Left renal cortex interstitium (tissue), 4 donors: ENCODE data around the gene SPOUT1. TPM values are rescaled to one million over a fixed set of nuclear protein-coding genes. Genes with fewer than 3 reads are reported as not detected.
"Not testable (repeated sequence)": the region's sequence is repeated elsewhere in the genome, so short reads cannot be mapped to it uniquely, and the experiment has no call there.

ENCODE experiments used
- DNase-seq, 4 donors: peaks; one replicate each; pipeline ENCODE4 v3.0.0-alpha.2; 2013; ENCODE audit warnings: low read depth in 4 of 4, low spot score in 2 of 4, missing footprints in 1 of 4
- polyA plus RNA-seq, 4 donors: library from polyadenylated mRNA; unstranded; fragments of 120-200 nt; gene quantifications; one replicate each; pipeline ENCODE4 v1.2.1, GENCODE V29; 2013; ENCODE audit not compliant: insufficient read length in 4 of 4

The SPOUT1 gene
- polyA plus RNA-seq, 4 donors = 31.8 to 52.4 (median 40.3) TPM

DNA sequence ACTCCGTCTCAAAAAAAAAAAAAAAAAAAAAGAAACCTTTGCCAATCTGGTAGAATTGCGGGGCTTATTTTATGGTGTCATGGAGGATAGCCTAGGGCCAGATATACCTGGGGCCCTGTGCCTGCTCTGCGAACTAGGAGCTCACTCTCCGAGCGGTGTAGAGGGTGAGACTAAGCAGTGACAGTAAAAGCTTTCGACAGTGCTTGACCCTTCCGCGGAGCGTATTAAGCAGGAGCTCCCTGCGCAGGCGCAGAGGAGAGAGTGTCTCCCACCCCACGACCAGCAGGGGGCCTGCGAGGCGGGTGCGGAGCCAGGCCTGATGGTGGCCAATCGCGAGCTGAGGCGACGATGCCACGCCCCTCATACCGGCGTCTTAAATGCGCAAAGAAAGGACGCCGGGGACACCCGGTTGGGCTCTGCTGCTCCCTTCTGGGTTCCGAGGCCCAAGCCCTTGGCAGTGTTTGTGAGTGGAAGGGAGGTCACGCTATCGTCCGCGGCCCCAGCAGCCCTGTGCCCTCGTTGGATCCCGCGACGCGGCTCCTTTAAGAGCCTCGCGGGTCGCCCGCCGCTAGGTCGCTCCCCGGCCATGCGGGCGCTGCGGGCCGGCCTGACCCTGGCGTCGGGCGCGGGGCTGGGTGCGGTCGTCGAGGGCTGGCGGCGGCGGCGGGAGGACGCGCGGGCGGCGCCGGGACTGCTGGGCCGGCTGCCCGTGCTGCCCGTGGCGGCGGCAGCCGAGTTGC, 11.3 kb downstream of the SPOUT1 start, which contains the start of gene ENDOG:
TSS of gene ENDOG (plus strand) at position 402 of the 740 bp plus-strand sequence. CDS start at position 587, 185 bp downstream.
- DNase-seq = peak; percentile 82 to 97 (median 89)

DNA sequence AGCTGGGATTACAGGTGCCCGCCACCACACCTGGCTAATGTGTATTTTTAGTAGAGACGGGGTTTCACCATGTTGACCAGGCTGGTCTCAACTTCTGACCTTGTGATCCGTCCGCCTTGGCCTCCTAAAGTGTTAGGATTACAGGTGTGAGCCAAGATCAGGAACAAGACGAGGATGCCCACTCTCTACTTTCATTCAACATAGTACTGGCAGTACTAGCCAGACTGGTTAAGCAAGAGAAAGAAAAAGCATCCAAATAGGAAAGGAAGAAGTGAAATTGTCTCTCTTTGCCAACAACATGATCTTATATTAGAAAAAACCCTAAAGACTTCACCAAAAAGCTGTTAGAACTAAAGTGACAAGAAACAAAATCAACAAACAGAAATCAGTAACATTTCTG, 18.7 kb downstream of the SPOUT1 start:
- DNase-seq = no peak

DNA sequence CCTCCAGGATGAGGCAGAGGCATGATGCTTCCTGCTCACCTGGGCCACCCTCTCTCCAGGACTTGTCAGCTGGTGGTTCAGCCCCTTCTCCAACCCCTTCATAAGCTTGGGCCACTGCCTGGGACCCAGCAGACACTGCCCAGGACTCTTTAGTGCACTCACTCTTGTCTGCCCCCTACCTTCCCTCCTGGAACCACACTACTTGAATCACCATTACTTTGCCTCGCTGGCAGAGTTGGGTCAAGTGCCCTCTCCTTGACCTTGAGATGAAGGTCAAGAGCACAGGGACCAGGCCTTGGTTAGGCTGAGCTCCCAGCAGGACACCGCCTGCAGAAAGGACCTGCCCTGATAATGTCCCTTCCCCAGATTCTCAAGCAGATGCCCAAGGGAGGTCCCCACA, 19.8 kb downstream of the SPOUT1 start:
- no peak for DNase-seq

DNA sequence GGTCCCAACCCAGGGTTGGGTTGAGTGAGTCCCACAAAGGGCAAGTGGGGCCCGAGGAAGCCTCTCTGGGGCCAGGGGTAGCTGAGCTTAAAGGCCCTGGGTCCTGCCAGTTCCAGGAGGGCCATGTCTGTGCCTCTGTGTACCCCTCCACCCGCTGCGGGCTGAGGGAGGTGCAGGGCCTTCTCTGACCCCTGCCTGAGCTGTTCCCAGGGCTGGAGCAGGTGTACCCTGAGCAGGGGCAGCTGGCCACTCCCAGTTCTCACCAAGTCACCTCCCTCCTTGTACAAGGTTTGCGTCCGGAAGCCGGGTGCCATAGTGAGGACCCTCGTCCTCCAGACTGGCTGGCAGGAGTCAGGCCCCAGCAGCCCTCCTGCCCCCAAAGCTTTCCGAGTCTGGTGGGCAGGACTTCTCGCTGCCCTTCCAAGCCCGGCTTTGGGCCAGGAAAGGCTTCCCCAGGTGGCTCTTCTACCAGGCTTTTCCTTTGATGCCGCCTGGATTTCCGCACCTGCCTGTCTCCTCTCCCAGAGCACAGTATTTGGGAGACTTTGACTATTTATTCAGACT, 20.5 kb downstream of the SPOUT1 start:
- DNase-seq = no peak

DNA sequence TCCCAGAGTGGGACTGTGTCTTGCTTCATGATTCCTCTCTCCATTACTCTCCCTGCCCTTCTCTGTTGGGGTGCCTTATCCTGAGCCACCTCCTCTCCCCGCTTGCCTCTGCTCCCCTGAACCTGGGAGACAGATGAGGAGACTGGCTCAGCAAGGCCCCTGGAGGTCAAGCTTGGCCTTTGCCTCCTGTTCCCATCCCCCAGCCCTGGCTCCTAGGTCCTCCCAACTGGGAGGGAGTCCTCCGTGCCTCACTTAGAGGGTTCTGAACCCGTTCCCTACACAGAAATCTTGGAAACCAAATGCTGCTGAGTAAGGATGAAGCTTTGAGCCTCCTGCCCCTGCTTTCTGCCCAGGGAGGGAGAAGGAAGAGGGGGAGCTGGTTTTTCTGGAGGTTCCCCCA, 21.1 kb downstream of the SPOUT1 start:
- no peak for DNase-seq

DNA sequence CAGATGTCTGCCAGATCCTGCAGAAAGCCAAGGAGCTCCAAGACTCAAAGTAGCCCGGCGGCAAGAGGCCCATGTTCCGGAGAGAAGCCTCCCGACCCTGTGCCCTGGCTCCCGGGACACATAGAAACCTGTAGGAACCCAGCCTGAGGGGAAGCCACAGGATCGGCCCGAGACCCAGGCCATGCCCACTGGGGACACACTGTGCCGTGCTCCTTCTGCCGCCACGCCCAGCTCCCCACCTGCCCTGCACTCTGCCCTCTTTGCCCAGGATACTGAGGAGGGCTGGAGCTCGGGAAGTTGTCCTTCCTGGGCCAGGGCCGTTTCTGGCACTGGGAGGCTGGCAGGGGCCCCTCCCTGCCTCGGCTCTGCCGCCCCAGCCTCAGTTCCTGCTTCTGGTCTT, 21.8 kb downstream of the SPOUT1 start:
- no peak for DNase-seq

DNA sequence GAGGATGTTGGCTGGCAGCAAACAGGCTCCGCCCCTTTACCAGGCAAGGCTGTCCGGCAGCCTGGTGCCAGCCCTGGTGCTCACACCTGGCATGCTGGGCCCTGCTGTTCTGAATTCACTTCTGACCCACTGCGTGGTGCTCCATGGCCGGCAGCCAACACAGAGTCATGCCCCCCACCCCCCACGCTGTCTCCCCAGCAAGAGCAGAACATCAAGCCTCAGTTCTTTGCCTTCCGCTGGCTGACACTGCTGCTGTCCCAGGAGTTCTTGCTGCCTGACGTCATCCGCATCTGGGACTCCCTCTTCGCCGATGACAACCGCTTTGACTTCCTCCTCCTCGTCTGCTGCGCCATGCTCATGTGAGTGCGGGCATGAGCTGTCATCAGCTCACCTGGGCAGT, 23.9 kb downstream of the SPOUT1 start:
- DNase-seq = no peak

DNA sequence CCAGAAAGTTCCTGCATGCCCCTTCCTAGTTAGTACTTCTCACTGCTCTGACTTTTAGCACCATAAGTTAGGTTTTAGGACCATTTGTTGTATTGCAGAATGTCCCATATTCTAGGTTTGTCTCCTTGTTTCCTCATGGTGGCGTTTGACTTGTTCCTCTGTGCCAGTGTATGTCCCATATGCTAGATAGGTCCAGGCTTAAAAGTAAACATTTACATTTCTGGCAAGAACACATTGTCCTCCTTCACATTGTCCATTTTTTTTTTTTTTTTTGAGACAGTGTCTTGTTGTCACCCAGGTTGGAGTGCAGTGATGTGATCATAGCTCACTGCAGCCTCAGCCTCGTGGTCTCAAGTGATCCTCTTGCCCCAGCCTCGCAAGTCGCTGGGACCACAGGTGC, 27.1 kb downstream of the SPOUT1 start:
- no peak for DNase-seq

DNA sequence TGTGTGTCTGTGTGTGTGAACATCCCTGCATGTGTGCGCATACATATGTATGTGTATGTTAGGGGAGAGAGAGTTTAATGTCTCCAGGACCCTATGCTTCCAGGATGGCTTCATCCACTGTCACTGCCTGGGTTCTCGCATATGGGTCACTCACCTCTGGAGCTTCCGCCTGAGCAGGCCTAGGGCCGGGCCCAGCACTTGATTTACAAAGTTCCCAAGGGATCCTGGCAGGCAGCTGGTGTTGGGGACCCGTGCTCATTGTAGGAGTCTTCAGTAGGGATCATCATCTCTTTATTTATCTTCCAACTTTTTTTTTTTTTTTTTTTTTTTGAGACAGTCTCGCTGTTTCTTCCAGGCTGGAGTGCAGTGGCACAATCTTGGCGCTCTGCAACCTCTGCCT, 29.5 kb downstream of the SPOUT1 start:
- DNase-seq = no peak

DNA sequence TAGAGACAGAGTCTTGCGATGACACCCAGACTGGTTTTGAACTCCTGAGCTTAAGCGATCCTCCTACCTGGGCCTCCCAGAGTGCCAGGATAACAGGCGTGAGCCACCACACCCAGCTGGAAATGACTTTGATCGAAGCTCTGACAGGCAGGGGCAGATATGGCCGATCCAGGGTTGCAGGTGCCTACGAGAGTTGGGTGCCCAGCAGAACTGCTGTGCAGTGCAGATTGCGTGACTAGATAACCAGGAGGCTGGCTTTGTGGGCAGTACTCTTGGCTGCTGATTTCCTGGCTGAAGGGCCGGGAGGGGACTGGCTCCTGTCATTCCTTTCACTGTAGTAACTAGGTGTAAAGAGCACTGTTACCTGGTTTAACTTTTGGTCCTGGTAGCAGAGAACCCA, 30.7 kb downstream of the SPOUT1 start:
- DNase-seq = no peak

DNA sequence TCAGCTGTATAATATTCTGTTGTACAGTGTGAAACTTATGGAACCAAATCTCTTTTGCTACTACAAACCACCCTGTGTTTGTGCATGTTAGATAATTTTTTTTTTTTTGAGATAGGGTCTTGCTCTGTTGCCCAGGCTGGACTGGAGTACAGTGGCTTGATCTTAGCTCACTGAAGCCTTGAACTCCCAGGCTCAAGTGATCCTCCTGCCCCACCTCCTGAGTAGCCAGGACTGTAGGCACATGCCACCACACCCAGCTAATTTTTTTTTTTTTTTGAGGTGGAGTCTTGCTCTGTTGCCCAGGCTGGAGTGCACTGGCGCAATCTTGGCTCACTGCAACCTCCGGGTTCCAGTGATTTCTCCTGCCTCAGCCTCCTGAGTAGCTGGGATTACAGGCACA, 34.6 kb downstream of the SPOUT1 start:
- DNase-seq = not testable (repeated sequence)

DNA sequence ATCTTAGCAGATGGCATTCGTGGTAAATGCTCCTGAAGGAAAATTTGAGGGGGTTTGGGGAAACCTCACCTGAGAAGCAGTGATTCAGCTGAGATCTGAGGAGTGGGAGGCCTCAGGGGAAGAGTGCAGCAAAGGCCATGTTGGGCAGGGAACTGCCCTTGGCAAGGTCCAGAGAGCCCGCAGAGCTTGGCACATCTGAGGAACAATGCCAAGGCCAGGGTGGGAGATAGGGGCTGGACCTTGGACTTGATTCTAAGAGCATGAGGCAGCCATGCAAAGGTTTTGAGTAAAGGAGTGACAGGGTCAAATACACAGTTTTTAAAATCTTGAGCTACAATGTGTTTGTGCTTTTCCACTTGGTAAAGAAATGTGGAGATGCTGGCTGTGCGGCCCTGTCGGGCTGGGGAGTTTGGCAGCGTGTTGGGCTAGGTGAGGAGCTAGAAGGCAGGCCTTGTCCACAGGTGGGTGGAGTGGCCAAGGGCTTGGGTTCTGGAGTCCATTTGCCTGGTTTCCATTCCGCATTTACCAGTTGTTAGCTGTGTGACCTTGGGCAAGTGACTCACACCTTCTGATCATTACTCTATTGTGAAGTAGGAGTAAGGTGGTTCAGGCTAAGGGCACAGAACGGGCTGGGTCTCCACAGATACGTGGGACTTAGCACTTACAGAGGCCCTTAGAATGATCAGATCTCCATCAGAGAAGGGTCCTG, 36.5 kb downstream of the SPOUT1 start:
- no peak for DNase-seq

DNA sequence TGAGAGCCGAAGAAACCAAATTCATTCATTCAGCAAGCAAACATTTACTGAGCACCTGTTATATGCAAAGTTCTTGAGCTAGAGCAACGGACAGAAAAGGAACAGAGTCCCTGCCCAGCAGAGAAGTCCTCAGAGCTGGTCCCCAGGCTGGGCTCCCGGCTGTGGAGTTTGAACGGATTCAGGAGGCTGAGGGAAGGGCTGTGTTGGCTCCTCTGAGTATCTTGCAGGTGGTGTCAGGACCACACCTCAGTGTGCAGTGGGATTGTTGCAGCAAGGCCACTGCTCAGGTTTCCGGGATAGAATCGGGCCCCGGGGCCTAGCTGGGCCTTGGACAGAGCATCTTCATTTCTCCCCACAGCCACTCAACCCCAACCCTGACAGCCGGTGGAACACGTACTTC, 37.5 kb downstream of the SPOUT1 start:
- no peak for DNase-seq

DNA sequence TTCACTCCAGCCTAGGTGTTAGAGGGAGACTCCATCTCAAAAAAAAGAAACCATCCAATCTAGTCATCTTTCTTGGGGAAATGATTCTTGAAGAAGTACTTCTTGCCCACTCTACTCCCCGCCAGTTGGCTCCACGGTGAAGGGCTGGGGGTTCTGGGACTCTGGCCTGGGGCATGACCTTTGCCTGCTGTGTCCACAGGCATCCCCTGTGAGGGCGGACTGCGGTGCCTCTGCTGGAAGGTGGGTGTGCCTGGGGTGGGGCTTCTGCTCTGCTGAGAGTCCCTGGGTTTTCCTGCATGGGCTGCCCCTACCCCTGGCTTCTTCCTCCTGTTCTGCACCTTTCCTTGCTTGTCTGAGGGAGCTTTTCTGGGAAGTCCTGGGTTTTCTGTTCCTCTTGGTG, 39.1 kb downstream of the SPOUT1 start:
- DNase-seq = no peak

DNA sequence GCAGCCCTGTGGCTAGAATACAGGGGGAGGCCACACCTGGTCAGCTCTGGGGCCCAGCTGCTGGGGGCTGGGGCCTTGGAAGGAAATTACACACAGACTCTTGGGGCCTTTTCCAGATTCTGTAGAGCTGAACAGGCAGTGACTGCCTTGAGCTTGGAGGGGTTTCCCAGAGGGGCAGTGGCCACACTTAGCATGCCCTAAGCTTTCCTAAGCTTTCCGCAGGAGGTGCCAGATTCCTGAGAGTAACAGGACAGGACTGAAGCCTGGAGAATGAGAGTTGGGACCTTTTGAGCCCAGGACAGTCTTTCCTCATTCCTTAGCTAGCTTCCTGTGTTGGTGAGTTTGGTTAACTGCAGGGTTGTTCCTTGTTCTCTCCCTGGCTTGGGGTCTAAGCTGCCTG, 41.1 kb downstream of the SPOUT1 start:
- DNase-seq = no peak

DNA sequence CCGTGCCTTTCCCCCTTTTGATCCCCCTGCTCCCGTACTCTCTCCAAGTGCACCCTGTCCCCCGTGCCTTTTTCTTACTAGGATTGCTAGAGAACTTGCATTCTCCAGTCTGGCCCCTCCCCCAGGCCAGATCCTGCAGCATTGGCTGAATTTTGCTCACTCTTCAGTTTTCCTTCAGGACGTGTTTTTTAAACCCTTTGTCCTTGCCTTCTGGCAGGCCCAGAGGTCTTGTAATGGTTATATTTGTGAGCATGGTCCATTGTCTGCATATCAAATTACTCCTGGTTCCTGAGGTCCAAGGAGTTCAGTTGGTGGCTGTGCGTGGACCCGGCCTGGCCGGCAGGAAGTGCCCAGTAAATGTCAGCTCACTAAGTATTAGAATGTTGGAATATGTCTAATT, 41.9 kb downstream of the SPOUT1 start:
- DNase-seq = peak in 3 of 4 donors; percentile 3 to 17 (median 16)

DNA sequence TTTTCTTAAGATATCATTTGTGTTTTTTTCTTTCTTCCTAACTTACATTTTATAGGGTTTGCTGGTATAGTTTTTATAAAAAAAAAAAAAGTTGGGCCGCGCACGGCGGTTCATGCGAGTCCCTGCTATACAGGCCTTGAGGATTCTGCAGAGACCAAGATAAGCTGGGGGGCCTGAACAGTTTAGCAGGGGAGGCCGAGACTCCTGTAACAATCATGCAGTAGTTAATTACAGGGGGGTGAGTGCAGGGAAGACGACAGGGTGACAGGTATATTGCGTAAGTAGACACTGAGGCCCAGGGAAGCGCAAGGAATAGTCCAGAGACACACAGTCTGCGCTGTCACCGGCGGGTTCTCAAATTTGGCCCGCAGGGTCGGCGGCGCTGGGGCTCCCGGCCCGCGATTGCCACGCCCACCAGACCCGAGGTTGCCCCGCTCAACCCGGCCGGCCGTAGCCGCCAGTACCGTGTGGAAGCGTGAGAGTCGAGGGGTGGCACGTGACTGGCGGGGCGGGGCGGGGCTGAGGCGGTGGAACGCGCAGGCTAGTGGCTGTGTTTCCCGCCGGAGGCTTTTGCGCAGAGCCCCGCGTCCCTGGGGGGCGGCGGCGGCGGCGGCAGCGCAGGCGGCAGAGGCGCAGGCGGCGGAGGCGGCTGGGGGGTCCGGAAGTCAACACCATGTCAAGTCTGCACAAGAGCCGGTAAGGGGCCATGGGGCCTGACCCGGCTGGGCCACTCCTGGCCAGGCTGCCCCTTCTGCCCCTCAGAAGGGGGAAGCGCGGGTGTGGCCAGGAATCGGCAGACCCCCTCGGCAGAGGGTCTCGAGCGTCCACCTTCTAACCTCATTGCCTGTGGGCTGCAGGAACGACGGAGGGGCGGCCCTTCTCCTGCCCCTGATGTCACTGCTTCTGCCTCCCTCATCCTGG, 42.7 kb downstream of the SPOUT1 start, which contains the start of gene TBC1D13:
TSS of gene TBC1D13 (plus strand) at position 573 of the 921 bp plus-strand sequence. CDS start at position 674, 101 bp downstream.
- DNase-seq = peak; percentile 42 to 56 (median 49)

DNA sequence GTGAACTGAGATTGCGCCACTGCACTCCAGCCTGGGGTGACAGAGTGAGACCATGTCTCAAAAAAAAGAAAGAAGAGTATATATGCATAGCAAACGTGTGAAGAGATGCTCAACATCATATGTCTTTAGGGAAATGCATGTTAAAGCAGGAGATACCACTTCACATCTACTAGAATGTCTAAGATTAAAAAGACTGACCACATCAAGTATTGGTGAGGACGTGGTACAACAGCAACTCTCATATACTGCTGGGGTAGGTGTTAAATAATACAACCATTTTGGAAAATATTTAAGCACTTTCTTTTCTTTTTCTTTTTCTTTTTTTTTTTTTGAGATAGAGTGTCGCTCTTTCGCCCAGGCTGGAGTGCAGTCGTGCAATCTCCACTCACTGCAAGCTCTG, 44.2 kb downstream of the SPOUT1 start:
- no peak for DNase-seq

DNA sequence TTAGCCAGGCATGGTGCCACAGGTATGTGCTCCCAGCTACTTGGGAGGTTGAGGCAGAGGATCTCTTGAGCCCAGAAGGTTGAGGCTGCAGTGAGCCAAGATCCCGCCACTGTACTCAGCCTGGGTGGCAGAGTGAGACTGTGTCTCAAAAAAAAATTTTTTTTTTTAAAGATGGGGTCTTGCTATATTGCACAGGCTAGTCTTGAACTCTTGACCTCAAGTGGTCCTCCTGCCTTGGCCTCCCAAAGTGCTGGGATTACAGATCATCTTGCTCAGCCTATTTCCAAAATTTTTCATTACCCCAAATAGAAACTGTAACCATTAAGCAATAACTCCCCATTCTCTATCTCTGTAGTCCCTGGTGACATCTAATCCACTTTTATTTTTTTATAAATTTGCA, 46.9 kb downstream of the SPOUT1 start:
- no peak for DNase-seq

DNA sequence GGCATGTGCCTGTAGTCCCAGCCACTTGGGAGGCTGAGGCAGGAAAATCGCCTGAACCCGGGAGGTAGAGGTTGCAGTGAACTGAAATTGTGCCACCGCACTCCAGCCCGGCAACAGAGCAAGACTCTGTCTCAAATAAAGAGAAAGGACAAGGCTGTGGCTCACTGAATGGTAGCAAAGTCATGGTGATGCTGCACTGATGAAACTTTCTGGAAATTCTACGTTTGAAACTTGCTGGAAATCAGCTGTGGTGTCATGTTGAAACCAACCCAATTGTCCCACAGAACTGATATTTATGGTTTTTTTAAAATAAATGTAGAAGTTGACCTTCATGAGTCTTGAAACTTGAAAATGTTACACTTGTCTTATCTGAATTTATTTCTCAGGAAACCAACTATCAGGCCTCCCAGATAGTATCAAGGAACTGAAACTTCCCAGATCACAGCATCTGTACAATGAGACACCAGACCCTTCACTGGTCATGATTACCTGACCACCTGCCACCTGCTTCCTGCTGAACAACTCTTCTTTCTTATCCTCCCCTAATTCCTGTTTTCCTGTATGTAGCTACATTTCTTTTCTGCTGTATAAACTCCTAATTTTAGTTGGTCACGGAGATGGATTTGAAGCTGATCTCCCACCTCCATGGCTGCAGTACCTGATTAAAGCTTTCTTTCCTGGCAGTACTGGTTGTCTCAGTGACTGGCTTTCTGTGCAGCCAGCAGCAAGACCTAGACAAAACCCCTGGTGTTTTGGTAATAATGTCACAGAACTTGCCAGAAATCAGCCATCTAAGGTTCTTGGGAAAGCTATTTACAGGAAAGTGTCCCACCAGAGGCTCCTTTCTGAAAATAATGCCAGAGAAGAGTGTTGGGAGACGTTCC, 48.2 kb downstream of the SPOUT1 start:
- DNase-seq = no peak
